ENCODE results near the gene RNF157. TPM values are rescaled to one million over a fixed set of nuclear protein-coding genes. Genes with fewer than 3 reads are reported as not detected.

The RNF157 gene
- total and polyA plus RNA-seq, 9 of the 15 experiments (the other 6 are each of a cell fraction or from before 2014, with no cell fraction given): 8.1 to 31.7 (median 20.8) TPM

- Histone ChIP-seq H3K4me3 (no peak overlapping the region), H3K27ac (ENCODE audit: extremely low read depth, low read depth, low read length) (no peak overlapping the region; the same call in 2 of the 3 replicates), H3K4me1 (replicated peaks in 1 of 2; ENCODE audit: control insufficient read depth in 2 of 2, insufficient read depth in 2 of 2, low read length in 2 of 2) (peaks cover 26 to 36% of the 10 kb centered on the region in 2 experiments; a peak in 4 of 5 replicates), H3K27me3 (ENCODE audit: control insufficient read depth in 2 of 2, insufficient read depth in 2 of 2, low read length in 2 of 2) (no peaks in the 10 kb centered on the region), H3K9ac (ENCODE audit: insufficient read depth in 1 of 2, low read depth in 2 of 2, low read length in 2 of 2) (no peak overlapping the region), H4K20me1 (replicated peaks; ENCODE audit: control insufficient read depth, insufficient read depth, low read length) (no peaks in the 10 kb centered on the region), H3K4me2 (ENCODE audit: insufficient read depth, low read length) (no peak overlapping the region), H3K9me1 (ENCODE audit: control insufficient read depth, insufficient read depth, low read length) (no peaks in the 10 kb centered on the region), H3K79me2 (ENCODE audit: control insufficient read depth, insufficient read depth, low read length) (peaks cover 92% of the 10 kb centered on the region), H2AFZ (ENCODE audit: low read depth, low read length) (no peak overlapping the region), H3K9me3 (replicated peaks; ENCODE audit: control insufficient read depth, insufficient read depth, low read depth, low read length) (no peaks in the 10 kb centered on the region), H3K36me3 (ENCODE audit: control insufficient read depth, insufficient read depth, low read length) (peaks cover 3% of the 10 kb centered on the region; the same call in 1 of the 3 replicates)
- DNase-seq (ENCODE audit: extremely low read depth in 1 of 4, low spot score in 3 of 4): no peak
- ChIA-PET CTCF (ENCODE audit: low intra/inter-chr PET ratio) (no interaction called here), POLR2A (interaction anchor here (1.2 to 4.8 kb wide), 5 partner anchors 7 to 39 kb away, joined by 3 to 42 read pairs (median 5); no protein-coding TSS in a partner anchor)
- in situ Hi-C loops (cut with MboI) (no loop called here), intact Hi-C loops (cut with micrococcal nuclease) (loop anchor here (5.0 kb wide), 1 partner anchor 54 kb away; no protein-coding TSS in a partner anchor)
- no peak for ATAC-seq
- TF ChIP-seq HDAC1 (IDR thresholded peaks at IDR 0.05): 0 out of 4 replicates have a peak, but pooled peaks of 1 of the 2 experiments have one; percentile 32
- peak; percentile 71 for TF ChIP-seq BCOR (IDR thresholded peaks at IDR 0.05)
- TF ChIP-seq RBM25 (IDR thresholded peaks at IDR 0.05; ENCODE audit: low read depth, low read length, severe bottlenecking): peak; percentile 68
- 0 out of 2 replicates have a peak, but pooled peaks have one; percentile 35 for TF ChIP-seq HDAC2 (IDR thresholded peaks at IDR 0.05)
- TF ChIP-seq HNRNPK (IDR thresholded peaks at IDR 0.05; ENCODE audit: low read depth, low read length, poor library complexity, severe bottlenecking): no peak
- 0 out of 4 replicates have a peak, but pooled peaks of 1 of the 2 experiments have one; percentile 27 for TF ChIP-seq RCOR1 (IDR thresholded peaks at IDR 0.05; ENCODE audit: borderline replicate concordance in 1 of 2, low read depth in 2 of 2, low read length in 2 of 2)
- no peak for TF ChIP-seq ZFX (CRISPR knock-in tag; IDR thresholded peaks at IDR 0.05)
- TF ChIP-seq ADNP (tag; IDR thresholded peaks at IDR 0.05): peak; percentile 18; the same call in 1 of the 2 replicates
- no peak for TF ChIP-seq XRCC5 (IDR thresholded peaks at IDR 0.05; ENCODE audit: low read depth, low read length)
- no peak for TF ChIP-seq ZNF609 (CRISPR knock-in tag; IDR thresholded peaks at IDR 0.05; ENCODE audit: borderline replicate concordance)
- peak; percentile 45 to 75; a peak in 3 of 4 replicates for TF ChIP-seq KDM1A (IDR thresholded peaks at IDR 0.05)
- 0 out of 2 replicates have a peak, but pooled peaks have one; percentile 24 for TF ChIP-seq NBN (IDR thresholded peaks at IDR 0.05; ENCODE audit: low read depth)
- TF ChIP-seq NCOA4 (IDR thresholded peaks at IDR 0.05; ENCODE audit: partially characterized antibody): no peak
- TF ChIP-seq RUNX1 (IDR thresholded peaks at IDR 0.05; ENCODE audit: low read depth): no peak
- peak; percentile 82 for TF ChIP-seq SMARCA5 (IDR thresholded peaks at IDR 0.05)
- peak; percentile 95 for TF ChIP-seq ZNF146 (CRISPR knock-in tag; IDR thresholded peaks at IDR 0.05; ENCODE audit: unreplicated experiment)
- peak; percentile 67 for TF ChIP-seq DACH1 (IDR thresholded peaks at IDR 0.05; ENCODE audit: partially characterized antibody)
- no peak for FAIRE-seq
- no TSS peak for BruUV-seq (replicated peaks)
Measured at GRCh38 chr17:76236603-76237002, 3.7 kb downstream of the RNF157 start.
